IPS DF 6.9 (cell line): Measurements from ENCODE around the gene MGAT4D.
"Not testable (repeated sequence)": the region's sequence is repeated elsewhere in the genome, so short reads cannot be mapped to it uniquely, and the experiment has no call there.

Experiments used
- DNase-seq: peaks from one replicate; pipeline ENCODE4 v3.0.0-alpha.2; 2013; ENCODE audit warnings: low read depth, low spot score
- H3K27ac ChIP-seq: one replicate; pipeline ENCODE4 v1.5.1; 2013; ENCODE audit warnings: low read length, control low read depth
- H3K27me3 ChIP-seq: 2 replicates; pipeline ENCODE4 v1.6.1; 2013; ENCODE audit warnings: mild to moderate bottlenecking, low read length; ENCODE audit not compliant: control insufficient read depth, insufficient read depth
- H3K36me3 ChIP-seq: 2 replicates; pipeline ENCODE4 v1.6.1; 2013; ENCODE audit warnings: low read length; ENCODE audit not compliant: control insufficient read depth, insufficient read depth
- H3K4me1 ChIP-seq: 2 replicates; pipeline ENCODE4 v1.6.1; 2013; ENCODE audit warnings: low read length; ENCODE audit not compliant: control insufficient read depth, insufficient read depth
- H3K4me3 ChIP-seq: 2 replicates; pipeline ENCODE4 v1.5.1; 2013; ENCODE audit warnings: mild to moderate bottlenecking, low read length
- H3K9me3 ChIP-seq: 2 replicates; pipeline ENCODE4 v1.6.1; 2013; ENCODE audit warnings: low read length, inconsistent platforms; ENCODE audit not compliant: control insufficient read depth, insufficient read depth
- WGBS: extraction: QIAGEN DNeasy Blood & Tissue Kit; methylation state at CpG from one replicate; pipeline ENCODE4 v1.1.7; 2013; ENCODE audit warnings: mixed read lengths, missing lambda C conversion rate; ENCODE audit not compliant: insufficient read length, insufficient coverage; 5-methylcytosine and 5-hydroxymethylcytosine counted together

Gene MGAT4D

GRCh38 chr4:140485939-140486338, 12.2 kb downstream of the MGAT4D start:
- no peaks in the 10 kb centered on the region for H3K27me3 ChIP-seq
- no CpG with 5 or more reads among the region's 1 CpG for WGBS
- no peaks in the 10 kb centered on the region for H3K9me3 ChIP-seq
- no peaks in the 10 kb centered on the region for H3K4me1 ChIP-seq
- H3K4me3 ChIP-seq, result no peak overlapping the region
- no peak overlapping the region for H3K27ac ChIP-seq
- DNase-seq, result no peak
- no peaks in the 10 kb centered on the region for H3K36me3 ChIP-seq

GRCh38 chr4:140483445-140483844, 14.6 kb downstream of the MGAT4D start:
- H3K9me3 ChIP-seq, result no peaks in the 10 kb centered on the region
- no peaks in the 10 kb centered on the region for H3K4me1 ChIP-seq
- no peak for DNase-seq
- H3K27me3 ChIP-seq, result no peaks in the 10 kb centered on the region
- H3K27ac ChIP-seq, result no peak overlapping the region
- no peak overlapping the region for H3K4me3 ChIP-seq
- WGBS, result 100% methylated on average over 1 of the region's 4 CpGs
- no peaks in the 10 kb centered on the region for H3K36me3 ChIP-seq

GRCh38 chr4:140472156-140472555, 25.9 kb downstream of the MGAT4D start:
- Histone ChIP-seq H3K4me1 (no peaks in the 10 kb centered on the region; the same call in 1 of the 2 replicates), H3K27ac (no peak overlapping the region), H3K27me3 (no peaks in the 10 kb centered on the region), H3K36me3 (no peaks in the 10 kb centered on the region), H3K9me3 (no peaks in the 10 kb centered on the region), H3K4me3 (no peak overlapping the region)
- DNase-seq, result no peak
- no CpG with 5 or more reads among the region's 2 CpGs for WGBS

GRCh38 chr4:140469791-140470733, 28.0 kb downstream of the MGAT4D start:
- whole genome bisulfite sequencing, result no CpG with 5 or more reads among the region's 27 CpGs
- H3K4me3 ChIP-seq, result no peak overlapping the region
- H3K4me1 ChIP-seq, result no peaks in the 10 kb centered on the region; the same call in 1 of the 2 replicates
- H3K36me3 ChIP-seq, result no peaks in the 10 kb centered on the region
- H3K27ac ChIP-seq, result no peak overlapping the region
- no peaks in the 10 kb centered on the region for H3K9me3 ChIP-seq
- DNase-seq, result no peak
- H3K27me3 ChIP-seq, result no peaks in the 10 kb centered on the region

GRCh38 chr4:140466146-140466545, 31.9 kb downstream of the MGAT4D start:
- H3K27ac ChIP-seq, result no peak overlapping the region
- DNase-seq, result no peak
- H3K9me3 ChIP-seq, result no peaks in the 10 kb centered on the region
- WGBS, result no CpG with 5 or more reads among the region's 1 CpG
- H3K4me1 ChIP-seq, result no peaks in the 10 kb centered on the region; the same call in 1 of the 2 replicates
- no peaks in the 10 kb centered on the region for H3K27me3 ChIP-seq
- H3K36me3 ChIP-seq, result no peaks in the 10 kb centered on the region
- H3K4me3 ChIP-seq, result no peak overlapping the region

- no peak for DNase-seq
- Histone ChIP-seq H3K27me3 (no peaks in the 10 kb centered on the region), H3K9me3 (no peaks in the 10 kb centered on the region), H3K27ac (no peak overlapping the region), H3K4me1 (no peaks in the 10 kb centered on the region), H3K36me3 (no peaks in the 10 kb centered on the region), H3K4me3 (no peak overlapping the region)
- WGBS, result no CpG with 5 or more reads among the region's 1 CpG
Measured at GRCh38 chr4:140463614-140464013, 34.5 kb downstream of the MGAT4D start.

GRCh38 chr4:140463182-140463581, 34.9 kb downstream of the MGAT4D start:
- WGBS, result no CpG with 5 or more reads among the region's 3 CpGs
- H3K27me3 ChIP-seq, result no peaks in the 10 kb centered on the region
- no peaks in the 10 kb centered on the region for H3K4me1 ChIP-seq
- H3K4me3 ChIP-seq, result no peak overlapping the region
- H3K36me3 ChIP-seq, result no peaks in the 10 kb centered on the region
- DNase-seq, result no peak
- H3K27ac ChIP-seq, result no peak overlapping the region
- H3K9me3 ChIP-seq, result no peaks in the 10 kb centered on the region

- no peak for DNase-seq
- Histone ChIP-seq H3K4me3 (no peak overlapping the region), H3K36me3 (no peaks in the 10 kb centered on the region), H3K27me3 (no peaks in the 10 kb centered on the region), H3K4me1 (no peaks in the 10 kb centered on the region), H3K27ac (no peak overlapping the region), H3K9me3 (no peaks in the 10 kb centered on the region)
- no CpG with 5 or more reads among the region's 3 CpGs for WGBS
Measured at GRCh38 chr4:140450352-140450751, 47.7 kb downstream of the MGAT4D start.

GRCh38 chr4:140448830-140449229, 49.3 kb downstream of the MGAT4D start:
- no peak for DNase-seq
- Histone ChIP-seq H3K4me1 (no peaks in the 10 kb centered on the region), H3K4me3 (no peak overlapping the region), H3K36me3 (no peaks in the 10 kb centered on the region), H3K27ac (no peak overlapping the region), H3K9me3 (no peaks in the 10 kb centered on the region), H3K27me3 (no peaks in the 10 kb centered on the region)
- no CpG with 5 or more reads among the region's 2 CpGs for WGBS

- WGBS, result no CpG with 5 or more reads among the region's 3 CpGs
- no peak for DNase-seq
- no peak overlapping the region for H3K4me3 ChIP-seq
Measured at GRCh38 chr4:140448162-140448561, 49.9 kb downstream of the MGAT4D start.

GRCh38 chr4:140444347-140444746, 53.7 kb downstream of the MGAT4D start:
- H3K4me1 ChIP-seq, H3K4me3 ChIP-seq, H3K27ac ChIP-seq, DNase-seq, H3K27me3 ChIP-seq, H3K36me3 ChIP-seq, H3K9me3 ChIP-seq: not testable (repeated sequence)
- no CpG with 5 or more reads among the region's 4 CpGs for WGBS

More at GRCh38 chr4:140448162-140448561, 49.9 kb downstream of the MGAT4D start:
- Histone ChIP-seq H3K9me3 (no peaks in the 10 kb centered on the region), H3K36me3 (no peaks in the 10 kb centered on the region), H3K27me3 (no peaks in the 10 kb centered on the region), H3K4me1 (no peaks in the 10 kb centered on the region), H3K27ac (no peak overlapping the region)
